ENCODE results near the gene CLASP1.

- no peak for TF ChIP-seq CTCF (IDR thresholded peaks at IDR 0.05)
- TF ChIP-seq POLR2AphosphoS5 (IDR thresholded peaks at IDR 0.05; ENCODE audit: low read depth, low read length) = no peak
- no peak for TF ChIP-seq REST (IDR thresholded peaks at IDR 0.05; ENCODE audit: insufficient read depth in 1 of 2, low read depth in 2 of 2, low read length in 1 of 2)
- TF ChIP-seq SIN3A (IDR thresholded peaks at IDR 0.05; ENCODE audit: borderline replicate concordance, insufficient read depth, low read depth, low read length) = no peak
Measured at GRCh38 chr2:121665504-121665903, 16.2 kb upstream of the CLASP1 start.
